ENCODE measurements around the gene XYLB. TPM values are rescaled to one million over a fixed set of nuclear protein-coding genes. Genes with fewer than 3 reads are reported as not detected.

Gene XYLB
- total RNA-seq, 1 experiment from 2014 or later = 14.0 TPM

DNA sequence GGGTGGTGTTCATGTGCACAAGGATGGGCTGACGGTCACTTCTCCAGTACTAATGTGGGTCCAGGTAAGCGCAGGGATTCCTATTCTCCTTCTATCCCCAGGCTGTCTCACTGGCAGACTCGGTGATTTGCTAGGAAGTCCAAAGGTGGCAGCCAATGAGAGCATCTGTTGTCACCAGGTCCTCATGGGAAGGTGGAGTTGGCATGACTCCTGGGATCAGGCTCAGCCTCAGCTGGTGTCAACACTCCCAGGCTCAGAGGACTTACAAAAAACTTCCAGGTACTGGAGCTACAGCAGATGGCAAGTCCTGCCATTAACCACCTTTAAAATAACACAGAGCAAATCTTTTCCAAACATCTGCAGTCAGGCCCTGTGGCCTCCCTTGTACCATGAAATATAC, 13.8 kb downstream of the XYLB start:
- no peaks in the 10 kb centered on the region for H3K4me1 ChIP-seq (ENCODE audit: control insufficient read depth in 1 of 2, insufficient read depth in 2 of 2, low read length in 2 of 2)
- H3K4me3 ChIP-seq (replicated peaks in 1 of 2; ENCODE audit: low read depth in 1 of 2, low read length in 2 of 2) = no peak overlapping the region
- peaks cover 9% of the 10 kb centered on the region for H3K79me2 ChIP-seq (ENCODE audit: insufficient read depth, low read length)
- no peaks in the 10 kb centered on the region for H3K9me2 ChIP-seq (ENCODE audit: insufficient read depth)
- peaks cover 0 to 16% of the 10 kb centered on the region in 2 experiments; a peak in 2 of 4 replicates for H3K36me3 ChIP-seq (ENCODE audit: control insufficient read depth in 1 of 2, insufficient read depth in 2 of 2, low read length in 2 of 2)
- ATAC-seq = no peak
- CTCF ChIA-PET = no interaction called here
- RAD21 ChIA-PET (ENCODE audit: low non-redundant PET in 1 of 2, low total read pairs in 2 of 2, uncharacterized antibody in 2 of 2, unreplicated experiment in 2 of 2) = no interaction called here
- no peak overlapping the region for H3K27ac ChIP-seq (ENCODE audit: low read depth, low read length)
- no peak for TF ChIP-seq FOSL1 (IDR thresholded peaks at IDR 0.05; ENCODE audit: low read depth)
- no peak for TF ChIP-seq CBX3 (IDR thresholded peaks at IDR 0.05; ENCODE audit: low read depth)
- TF ChIP-seq EGR1 (IDR thresholded peaks at IDR 0.05; ENCODE audit: low read depth) = no peak
- TF ChIP-seq EZH2 (IDR thresholded peaks at IDR 0.05) = no peak
- TF ChIP-seq, protein P1, sequence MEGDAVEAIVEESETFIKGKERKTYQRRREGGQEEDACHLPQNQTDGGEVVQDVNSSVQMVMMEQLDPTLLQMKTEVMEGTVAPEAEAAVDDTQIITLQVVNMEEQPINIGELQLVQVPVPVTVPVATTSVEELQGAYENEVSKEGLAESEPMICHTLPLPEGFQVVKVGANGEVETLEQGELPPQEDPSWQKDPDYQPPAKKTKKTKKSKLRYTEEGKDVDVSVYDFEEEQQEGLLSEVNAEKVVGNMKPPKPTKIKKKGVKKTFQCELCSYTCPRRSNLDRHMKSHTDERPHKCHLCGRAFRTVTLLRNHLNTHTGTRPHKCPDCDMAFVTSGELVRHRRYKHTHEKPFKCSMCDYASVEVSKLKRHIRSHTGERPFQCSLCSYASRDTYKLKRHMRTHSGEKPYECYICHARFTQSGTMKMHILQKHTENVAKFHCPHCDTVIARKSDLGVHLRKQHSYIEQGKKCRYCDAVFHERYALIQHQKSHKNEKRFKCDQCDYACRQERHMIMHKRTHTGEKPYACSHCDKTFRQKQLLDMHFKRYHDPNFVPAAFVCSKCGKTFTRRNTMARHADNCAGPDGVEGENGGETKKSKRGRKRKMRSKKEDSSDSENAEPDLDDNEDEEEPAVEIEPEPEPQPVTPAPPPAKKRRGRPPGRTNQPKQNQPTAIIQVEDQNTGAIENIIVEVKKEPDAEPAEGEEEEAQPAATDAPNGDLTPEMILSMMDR (IDR thresholded peaks at IDR 0.05 in 2 of 3, conservative IDR thresholded peaks at IDR 0.05 in 1 of 3; ENCODE audit: borderline replicate concordance in 1 of 3, insufficient read depth in 1 of 3, low read depth in 2 of 3, low read length in 2 of 3) = no peak
- TF ChIP-seq POLR2AphosphoS5 (IDR thresholded peaks at IDR 0.05; ENCODE audit: low read depth, low read length) = no peak
- no peak for TF ChIP-seq SRF (IDR thresholded peaks at IDR 0.05; ENCODE audit: low read depth)
- no peak for TF ChIP-seq RAD21 (IDR thresholded peaks at IDR 0.05; ENCODE audit: low read depth)
- no peak for TF ChIP-seq ZNF274 (IDR thresholded peaks at IDR 0.05; ENCODE audit: low read depth, low read length)
- TF ChIP-seq TCF7L2 (IDR thresholded peaks at IDR 0.05; ENCODE audit: borderline replicate concordance, extremely low read depth, insufficient read depth, insufficient read length) = no peak
- no peak for TF ChIP-seq ZFX (IDR thresholded peaks at IDR 0.05)
- no peak for TF ChIP-seq YY1 (IDR thresholded peaks at IDR 0.05; ENCODE audit: extremely low read depth, insufficient replicate concordance, low read depth, low read length)
- no peak for TF ChIP-seq SP1 (IDR thresholded peaks at IDR 0.05; ENCODE audit: low read depth)
- intact Hi-C loops (cut with micrococcal nuclease) = no loop called here
- POLR2A ChIA-PET = no interaction called here
- no TSS peak for BruUV-seq (replicated peaks)
- H3K9ac ChIP-seq (ENCODE audit: low read length) = no peak overlapping the region
- H3K4me2 ChIP-seq (ENCODE audit: low read length) = no peak overlapping the region
- H3K9me3 ChIP-seq (ENCODE audit: control insufficient read depth in 1 of 2, insufficient read depth in 1 of 2, low read depth in 1 of 2, low read length in 2 of 2) = no peaks in the 10 kb centered on the region
- no peaks in the 10 kb centered on the region for H4K20me1 ChIP-seq (ENCODE audit: insufficient read depth)
- H3K27me3 ChIP-seq (ENCODE audit: insufficient read depth, low read length) = no peaks in the 10 kb centered on the region
- no peak overlapping the region for H2AFZ ChIP-seq (ENCODE audit: low read depth, low read length, poor library complexity, severe bottlenecking)
- DNase-seq (ENCODE audit: low read depth, low spot score) = no peak
